Brain microvascular endothelial cell (primary cell): Measurements from ENCODE around the gene APBB1IP.
"Not testable (repeated sequence)": the region's sequence is repeated elsewhere in the genome, so short reads cannot be mapped to it uniquely, and the experiment has no call there.

Source experiments
- DNase-seq: peaks from one replicate; pipeline ENCODE4 v3.0.0-alpha.2; 2020
- H3K27ac ChIP-seq: fragments of 250-450 bp; sonication (Bioruptor Pico); 2 replicates; pipeline ENCODE4 v1.5.1; 2020; ENCODE audit warnings: mild to moderate bottlenecking, moderate library complexity
- H3K27me3 ChIP-seq: fragments of 250-450 bp; sonication (Bioruptor Pico); replicated peaks from 2 replicates; pipeline ENCODE4 v1.5.1; 2020; ENCODE audit warnings: mild to moderate bottlenecking
- H3K36me3 ChIP-seq: fragments of 250-450 bp; sonication (Bioruptor Pico); replicated peaks from 2 replicates; pipeline ENCODE4 v1.5.1; 2020; ENCODE audit warnings: mild to moderate bottlenecking
- H3K4me3 ChIP-seq: 2 replicates; pipeline ENCODE4 v1.5.1; 2011; ENCODE audit warnings: low read depth, mild to moderate bottlenecking, control low read depth, low read length, moderate library complexity
- in situ Hi-C: cut with HindIII; loops from 2 replicates; pipeline ENCODE4 v1.10.0; 2017; ENCODE audit warnings: low sequenced_read_pairs, low pct_ligation_motif_present
- TF ChIP-seq, protein P1 (sequence below): IDR thresholded peaks from 2 replicates; pipeline ENCODE4 v1.5.1; 2011; ENCODE audit warnings: low read depth, mild to moderate bottlenecking, moderate library complexity, low read length, control low read depth, inconsistent platforms; ENCODE audit errors: missing control alignments

APBB1IP gene

DNA sequence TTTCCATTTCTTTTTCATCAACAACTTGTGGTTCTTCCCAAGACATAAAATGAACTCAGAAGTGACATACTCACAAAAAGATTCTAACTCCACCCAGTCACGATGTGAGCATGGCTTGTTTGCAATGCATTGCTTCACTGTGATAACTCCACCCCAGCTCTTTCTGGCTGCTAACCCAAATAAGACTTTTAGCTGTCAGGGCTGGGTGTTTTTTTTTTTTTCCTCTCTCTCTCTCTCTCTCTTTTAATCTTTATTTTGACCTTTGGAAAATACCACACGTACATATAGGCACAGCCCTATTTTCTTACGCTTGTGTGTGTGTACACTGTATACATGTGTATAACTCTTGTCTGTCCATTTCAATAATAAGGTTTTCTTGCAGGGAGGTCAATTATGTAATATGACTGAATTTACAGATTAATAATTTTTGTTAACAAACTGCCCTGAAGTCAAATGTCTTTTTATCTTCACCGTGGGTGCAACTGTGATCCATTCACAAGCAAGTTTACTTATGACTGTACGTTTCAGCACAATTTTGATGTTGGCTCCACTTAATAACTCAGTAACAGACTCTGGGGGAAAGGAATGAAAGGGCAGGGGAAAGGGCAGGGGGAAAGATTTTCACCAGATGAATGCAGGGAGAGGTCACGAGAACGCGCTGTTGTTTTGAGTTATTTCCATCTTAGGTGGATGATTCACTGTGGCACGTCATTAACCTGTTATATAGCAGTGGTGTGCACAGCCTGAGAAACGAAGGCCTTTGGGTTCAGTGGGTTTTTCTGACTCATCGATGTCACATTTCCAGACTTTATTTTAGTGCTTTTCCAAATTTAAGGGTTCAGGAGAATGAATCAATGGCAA, 49.1 kb downstream of the APBB1IP start:
- Histone ChIP-seq H3K36me3 (no peaks in the 10 kb centered on the region), H3K4me3 (no peak overlapping the region), H3K27me3 (no peaks in the 10 kb centered on the region), H3K27ac (peak overlapping the region; percentile 99)
- TF ChIP-seq, protein P1, sequence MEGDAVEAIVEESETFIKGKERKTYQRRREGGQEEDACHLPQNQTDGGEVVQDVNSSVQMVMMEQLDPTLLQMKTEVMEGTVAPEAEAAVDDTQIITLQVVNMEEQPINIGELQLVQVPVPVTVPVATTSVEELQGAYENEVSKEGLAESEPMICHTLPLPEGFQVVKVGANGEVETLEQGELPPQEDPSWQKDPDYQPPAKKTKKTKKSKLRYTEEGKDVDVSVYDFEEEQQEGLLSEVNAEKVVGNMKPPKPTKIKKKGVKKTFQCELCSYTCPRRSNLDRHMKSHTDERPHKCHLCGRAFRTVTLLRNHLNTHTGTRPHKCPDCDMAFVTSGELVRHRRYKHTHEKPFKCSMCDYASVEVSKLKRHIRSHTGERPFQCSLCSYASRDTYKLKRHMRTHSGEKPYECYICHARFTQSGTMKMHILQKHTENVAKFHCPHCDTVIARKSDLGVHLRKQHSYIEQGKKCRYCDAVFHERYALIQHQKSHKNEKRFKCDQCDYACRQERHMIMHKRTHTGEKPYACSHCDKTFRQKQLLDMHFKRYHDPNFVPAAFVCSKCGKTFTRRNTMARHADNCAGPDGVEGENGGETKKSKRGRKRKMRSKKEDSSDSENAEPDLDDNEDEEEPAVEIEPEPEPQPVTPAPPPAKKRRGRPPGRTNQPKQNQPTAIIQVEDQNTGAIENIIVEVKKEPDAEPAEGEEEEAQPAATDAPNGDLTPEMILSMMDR: no peak
- in situ Hi-C loops: no loop called here
- DNase-seq: peak; percentile 90

DNA sequence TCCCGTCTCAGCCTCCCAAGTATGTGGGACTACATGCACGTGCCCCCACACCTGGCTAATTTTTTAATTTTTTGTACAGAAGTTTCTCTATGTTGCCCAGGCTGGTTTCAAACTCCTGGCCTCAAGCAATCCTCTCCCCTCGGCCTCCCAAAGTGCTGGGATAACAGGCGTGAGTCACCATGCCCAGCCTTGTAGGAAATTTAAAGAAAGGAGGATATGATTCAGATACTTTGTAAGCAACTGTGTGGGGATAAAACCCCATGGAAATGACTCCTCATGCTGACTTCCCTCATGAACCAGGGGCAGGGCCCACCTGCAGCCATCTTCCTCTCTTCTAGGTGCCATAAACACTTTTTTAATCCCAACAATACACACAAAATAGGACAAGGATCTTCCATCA, 50.2 kb downstream of the APBB1IP start:
- TF ChIP-seq, protein P1: no peak
- Histone ChIP-seq H3K4me3 (no peak overlapping the region), H3K27ac (peak overlapping the region; percentile 99), H3K36me3 (no peaks in the 10 kb centered on the region), H3K27me3 (no peaks in the 10 kb centered on the region)
- in situ Hi-C loops: no loop called here
- DNase-seq: no peak

DNA sequence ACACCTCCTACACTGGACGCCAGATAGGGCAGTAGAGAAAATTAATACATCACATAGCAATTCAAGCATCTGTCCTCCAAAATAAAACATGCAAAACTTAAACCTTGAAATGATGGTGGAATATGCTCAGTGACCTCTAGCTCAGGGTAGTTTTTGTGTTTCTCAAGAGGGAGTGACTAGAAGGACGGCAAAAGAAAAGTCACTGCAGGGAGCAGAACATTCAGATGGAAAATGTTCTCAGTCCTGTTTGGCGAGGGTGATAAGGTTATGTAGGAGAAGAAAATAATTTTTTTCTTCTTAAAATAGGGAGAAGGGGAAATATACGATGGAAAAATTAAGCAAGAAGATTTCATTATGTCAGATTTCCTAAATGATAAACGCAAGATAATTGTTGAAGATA, 50.9 kb downstream of the APBB1IP start:
- TF ChIP-seq, protein P1: no peak
- H3K36me3 ChIP-seq: no peaks in the 10 kb centered on the region
- no peak overlapping the region for H3K4me3 ChIP-seq
- in situ Hi-C loops: no loop called here
- no peaks in the 10 kb centered on the region for H3K27me3 ChIP-seq
- H3K27ac ChIP-seq: no peak overlapping the region
- DNase-seq: no peak

DNA sequence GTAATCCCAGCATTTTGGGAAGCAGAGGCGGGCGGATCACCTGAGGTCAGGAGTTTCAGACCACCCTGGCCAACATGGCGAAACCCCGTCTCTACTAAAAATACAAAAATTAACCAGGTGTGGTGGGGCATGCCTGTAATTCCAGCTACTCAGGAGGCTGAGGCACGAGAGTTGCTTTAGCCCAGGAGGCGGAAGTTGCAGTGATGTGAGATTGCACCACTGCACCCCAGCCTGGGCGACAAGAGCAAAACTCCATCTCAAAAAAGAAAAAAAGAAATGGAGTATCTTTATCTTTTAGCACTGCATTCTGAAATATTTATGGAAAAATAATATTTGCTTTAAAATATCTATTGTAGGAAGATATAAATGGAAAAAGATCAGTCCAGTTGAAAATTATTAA, 52.2 kb downstream of the APBB1IP start:
- H3K27ac ChIP-seq, in situ Hi-C loops, H3K36me3 ChIP-seq, H3K4me3 ChIP-seq, H3K27me3 ChIP-seq, DNase-seq: not testable (repeated sequence)

DNA sequence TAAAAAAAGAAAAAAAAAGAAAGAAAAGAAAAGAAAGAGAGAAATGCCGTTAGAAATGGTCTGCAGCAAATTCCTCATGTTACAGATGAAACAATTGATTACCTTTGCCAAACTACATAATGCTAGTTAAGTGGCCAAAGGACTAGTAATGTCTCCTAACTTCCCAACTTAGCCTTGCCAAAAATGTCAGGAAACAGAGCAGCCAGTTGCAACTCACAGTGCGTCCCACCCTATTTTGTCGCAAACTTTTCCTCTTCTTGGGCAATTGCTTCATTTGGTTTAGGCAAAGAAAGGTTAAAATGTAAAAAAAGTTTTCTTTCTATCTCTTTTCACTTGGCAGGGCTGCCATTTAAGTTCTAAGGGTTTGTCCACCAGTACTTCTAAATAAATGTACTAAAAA, 53.1 kb downstream of the APBB1IP start:
- TF ChIP-seq, protein P1: no peak
- Histone ChIP-seq H3K36me3 (no peaks in the 10 kb centered on the region), H3K27me3 (no peaks in the 10 kb centered on the region), H3K27ac (no peak overlapping the region), H3K4me3 (no peak overlapping the region)
- in situ Hi-C loops: no loop called here
- DNase-seq: no peak

DNA sequence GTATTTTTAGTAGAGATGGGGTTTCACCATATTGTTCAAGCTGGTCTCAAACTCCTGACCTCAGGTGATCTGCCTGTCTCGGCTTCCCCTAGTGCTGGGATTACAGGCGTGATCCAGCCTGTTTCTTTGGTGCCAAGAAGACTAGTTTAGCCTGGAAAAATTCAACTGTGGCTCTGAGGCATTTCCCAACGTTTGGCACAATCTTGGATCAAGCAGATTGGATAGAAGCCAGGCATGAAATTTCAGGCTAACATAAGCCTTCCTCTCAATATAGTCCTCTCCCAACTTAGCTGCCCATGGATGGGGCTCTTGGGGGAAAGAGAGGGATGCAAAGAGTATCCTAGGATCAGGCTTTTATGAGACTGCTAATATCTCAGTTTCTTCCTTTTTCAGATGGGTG, 53.8 kb downstream of the APBB1IP start:
- no peak for DNase-seq
- H3K27me3 ChIP-seq: no peaks in the 10 kb centered on the region
- in situ Hi-C loops: no loop called here
- no peaks in the 10 kb centered on the region for H3K36me3 ChIP-seq
- TF ChIP-seq, protein P1: no peak
- H3K27ac ChIP-seq: no peak overlapping the region
- no peak overlapping the region for H3K4me3 ChIP-seq

DNA sequence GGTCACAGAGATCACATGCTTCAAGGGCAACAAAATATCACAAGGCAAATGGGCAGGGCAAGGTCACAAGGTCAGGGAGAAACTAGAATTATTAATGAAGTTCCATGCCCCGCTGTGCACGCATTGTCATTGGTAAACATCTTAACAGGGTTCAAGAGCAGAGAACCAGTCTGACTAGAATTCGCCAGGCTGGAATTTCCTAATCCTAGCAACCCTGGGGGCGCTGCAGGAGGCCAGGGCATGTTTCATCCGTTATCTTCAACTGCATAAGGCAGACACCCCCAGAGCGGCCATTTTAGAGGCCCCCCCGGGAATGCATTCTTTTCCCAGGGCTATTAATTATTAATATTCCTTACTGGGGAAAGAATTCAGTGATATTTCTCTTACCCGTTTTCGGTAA, 54.6 kb downstream of the APBB1IP start:
- H3K36me3 ChIP-seq, H3K27ac ChIP-seq: not testable (repeated sequence)

More for the DNA sequence above, 54.6 kb downstream of the APBB1IP start:
- in situ Hi-C loops, H3K4me3 ChIP-seq, H3K27me3 ChIP-seq, DNase-seq: not testable (repeated sequence)
